GM19395 (cell line): ENCODE measurements around the gene PP2D1.
"Not testable (repeated sequence)": the region's sequence is repeated elsewhere in the genome, so short reads cannot be mapped to it uniquely, and the experiment has no call there.

Experiments used
- ATAC-seq: cut with Tn5 transposase; IDR thresholded peaks from one replicate; pipeline ENCODE4 v1.9.1; 2021; ENCODE audit warnings: mild to moderate bottlenecking, moderate library complexity; ENCODE audit not compliant: unreplicated experiment

PP2D1 gene

GRCh38 chr3:20040548-20041196 is 28.6 kb upstream of the PP2D1 start:
- peak; percentile 48 for ATAC-seq

GRCh38 chr3:20039765-20040547 is 27.9 kb upstream of the PP2D1 start, which contains the start of gene KAT2B:
Gene KAT2B, plus strand, starts transcription at chr3:20040446. Its CDS starts 32 bp downstream, at chr3:20040478.
- ATAC-seq, result peak; percentile 50

- no peak for ATAC-seq
Observed at GRCh38 chr3:20039466-20039764, 27.4 kb upstream of the PP2D1 start.

- no peak for ATAC-seq
Observed at GRCh38 chr3:20038699-20039465, 26.8 kb upstream of the PP2D1 start.

- no peak for ATAC-seq
Observed at GRCh38 chr3:20037255-20037996, 25.4 kb upstream of the PP2D1 start.

- no peak for ATAC-seq
Observed at GRCh38 chr3:20035019-20035418, 23.0 kb upstream of the PP2D1 start.

- ATAC-seq, result not testable (repeated sequence)
Observed at GRCh38 chr3:20031939-20032338, 19.9 kb upstream of the PP2D1 start.

- no peak for ATAC-seq
Observed at GRCh38 chr3:20028905-20029331, 16.9 kb upstream of the PP2D1 start.

- no peak for ATAC-seq
Observed at GRCh38 chr3:20027136-20027535, 15.1 kb upstream of the PP2D1 start.

GRCh38 chr3:20023623-20024405 is 11.8 kb upstream of the PP2D1 start:
- ATAC-seq, result no peak

- no peak for ATAC-seq
Observed at GRCh38 chr3:20022954-20023622, 11.0 kb upstream of the PP2D1 start.

- not testable (repeated sequence) for ATAC-seq
Observed at GRCh38 chr3:20016076-20016475, 4.0 kb upstream of the PP2D1 start.

- no peak for ATAC-seq
Observed at GRCh38 chr3:20015525-20015924, 3.5 kb upstream of the PP2D1 start.

- ATAC-seq, result no peak
Observed at GRCh38 chr3:20013396-20013795, 1.3 kb upstream of the PP2D1 start.

GRCh38 chr3:20008646-20009045 is 3.4 kb downstream of the PP2D1 start:
- ATAC-seq, result no peak

GRCh38 chr3:20007960-20008359 is 4.1 kb downstream of the PP2D1 start:
- no peak for ATAC-seq

GRCh38 chr3:20001932-20002331 is 10.1 kb downstream of the PP2D1 start:
- no peak for ATAC-seq

GRCh38 chr3:19997502-19997901 is 14.6 kb downstream of the PP2D1 start:
- no peak for ATAC-seq

- ATAC-seq, result no peak
Observed at GRCh38 chr3:19994796-19995195, 17.3 kb downstream of the PP2D1 start.

- ATAC-seq, result not testable (repeated sequence)
Observed at GRCh38 chr3:19988904-19989303, 23.2 kb downstream of the PP2D1 start.
